H9 (cell line): Measurements from ENCODE around the gene B4GALT1. TPM values are rescaled to one million over a fixed set of nuclear protein-coding genes. Genes with fewer than 3 reads are reported as not detected.

ENCODE experiments used
- DNase-seq: peaks from one replicate; pipeline ENCODE4 v3.0.0-alpha.2; 2017
- H2AFZ ChIP-seq: one replicate; pipeline ENCODE4 v1.6.1; 2013; ENCODE audit warnings: mild to moderate bottlenecking, low read length, control low read depth, moderate library complexity
- H2AK5ac ChIP-seq: 2 replicates; pipeline ENCODE4 v1.6.1; 2013; ENCODE audit warnings: low read length, control low read depth, mixed read lengths; ENCODE audit not compliant: insufficient read length
- H2BK120ac ChIP-seq: one replicate; pipeline ENCODE4 v1.6.1; 2013; ENCODE audit warnings: low read depth, mild to moderate bottlenecking, low read length, control low read depth, inconsistent platforms; ENCODE audit not compliant: poor library complexity, severe bottlenecking
- H2BK12ac ChIP-seq: 2 replicates; pipeline ENCODE4 v1.6.1; 2013; ENCODE audit warnings: low read length, control low read depth, mixed read lengths, low read depth; ENCODE audit not compliant: insufficient read length
- H2BK15ac ChIP-seq: 2 replicates; pipeline ENCODE4 v1.6.1; 2013; ENCODE audit warnings: low read depth, low read length, control low read depth
- H2BK20ac ChIP-seq: one replicate; pipeline ENCODE4 v1.6.1; 2013; ENCODE audit warnings: low read depth, mild to moderate bottlenecking, low read length, control low read depth, inconsistent platforms; ENCODE audit not compliant: poor library complexity, severe bottlenecking
- H2BK5ac ChIP-seq: 2 replicates; pipeline ENCODE4 v1.6.1; 2013; ENCODE audit warnings: low read length, control low read depth, mixed read lengths; ENCODE audit not compliant: insufficient read length
- H3K14ac ChIP-seq: 2 replicates; pipeline ENCODE4 v1.6.1; 2013; ENCODE audit warnings: low read length, control low read depth; ENCODE audit not compliant: insufficient read depth
- H3K18ac ChIP-seq: 2 replicates; pipeline ENCODE4 v1.6.1; 2013; ENCODE audit warnings: low read depth, mild to moderate bottlenecking, mixed read lengths, low read length, control low read depth; ENCODE audit not compliant: insufficient read length
- H3K23ac ChIP-seq: 2 replicates; pipeline ENCODE4 v1.6.1; 2013; ENCODE audit warnings: low read length, control low read depth, mixed read lengths, low read depth; ENCODE audit not compliant: insufficient read length
- H3K23me2 ChIP-seq: 2 replicates; pipeline ENCODE4 v1.6.1; 2013; ENCODE audit warnings: low read depth, mild to moderate bottlenecking, mixed read lengths, low read length, control low read depth; ENCODE audit not compliant: insufficient read length, poor library complexity, severe bottlenecking
- H3K27ac ChIP-seq: 2 replicates; pipeline ENCODE4 v1.5.1; 2013; ENCODE audit warnings: low read length, control low read depth, mixed read lengths, low read depth; ENCODE audit not compliant: insufficient read length
- H3K27me3 ChIP-seq: 2 replicates; pipeline ENCODE4 v1.6.1; 2013; ENCODE audit warnings: low read length, control low read depth, inconsistent platforms; ENCODE audit not compliant: insufficient read depth
- H3K4ac ChIP-seq: 2 replicates; pipeline ENCODE4 v1.6.1; 2013; ENCODE audit warnings: low read depth, mild to moderate bottlenecking, control low read depth, inconsistent platforms, low read length, moderate library complexity
- H3K4me1 ChIP-seq: 2 replicates; pipeline ENCODE4 v1.6.1; 2013; ENCODE audit warnings: low read length, control low read depth, inconsistent platforms; ENCODE audit not compliant: insufficient read depth
- H3K4me2 ChIP-seq: 2 replicates; pipeline ENCODE4 v1.6.1; 2013; ENCODE audit warnings: low read length, control low read depth, mixed read lengths; ENCODE audit not compliant: insufficient read length, insufficient read depth
- H3K56ac ChIP-seq: 2 replicates; pipeline ENCODE4 v1.6.1; 2013; ENCODE audit warnings: low read depth, mild to moderate bottlenecking, mixed read lengths, low read length, control low read depth; ENCODE audit not compliant: insufficient read length
- H3K79me1 ChIP-seq: 2 replicates; pipeline ENCODE4 v1.6.1; 2013; ENCODE audit warnings: low read depth, mild to moderate bottlenecking, moderate library complexity, low read length, control low read depth, inconsistent platforms; ENCODE audit not compliant: insufficient read depth, poor library complexity, severe bottlenecking
- H3K79me2 ChIP-seq: 2 replicates; pipeline ENCODE4 v1.6.1; 2013; ENCODE audit warnings: low read length, control low read depth, inconsistent platforms; ENCODE audit not compliant: insufficient read depth
- H3K9ac ChIP-seq: 2 replicates; pipeline ENCODE4 v1.6.1; 2013; ENCODE audit warnings: low read length, control low read depth, mixed read lengths; ENCODE audit not compliant: insufficient read length; ENCODE audit errors: extremely low read depth
- H3K9me3 ChIP-seq: one replicate; pipeline ENCODE4 v1.6.1; 2013; ENCODE audit warnings: low read depth, low read length, inconsistent platforms; ENCODE audit not compliant: control insufficient read depth
- H3T11ph ChIP-seq: one replicate; pipeline ENCODE4 v1.6.1; 2013; ENCODE audit warnings: mild to moderate bottlenecking, low read length, control low read depth, inconsistent platforms
- H4K20me1 ChIP-seq: one replicate; pipeline ENCODE4 v1.6.1; 2013; ENCODE audit not compliant: control insufficient read depth, insufficient read length, insufficient read depth
- H4K5ac ChIP-seq: 2 replicates; pipeline ENCODE4 v1.6.1; 2013; ENCODE audit warnings: low read depth, mild to moderate bottlenecking, mixed read lengths, low read length, control low read depth; ENCODE audit not compliant: insufficient read length
- H4K8ac ChIP-seq: replicated peaks from 2 replicates; pipeline ENCODE4 v1.6.1; 2013; ENCODE audit warnings: low read length, control low read depth, mixed read lengths, low read depth; ENCODE audit not compliant: insufficient read length
- H4K91ac ChIP-seq: 2 replicates; pipeline ENCODE4 v1.6.1; 2013; ENCODE audit warnings: low read depth, mild to moderate bottlenecking, moderate library complexity, mixed read lengths, low read length, control low read depth; ENCODE audit not compliant: insufficient read length
- H3K27ac Mint-ChIP-seq, 3 experiments: 2 replicates in 2 of 3; 3 replicates in 1 of 3; pipeline ENCODE4 v1.8.0; 2020 to 2021; ENCODE audit warnings: mixed read lengths in 3 of 3, mild to moderate bottlenecking in 1 of 3, moderate library complexity in 1 of 3
- H3K27me3 Mint-ChIP-seq: 2 replicates; pipeline ENCODE4 v1.8.0; 2021; ENCODE audit warnings: low read depth, mild to moderate bottlenecking, moderate library complexity, mixed read lengths
- H3K36me3 Mint-ChIP-seq, 3 experiments: 2 replicates in 2 of 3; 3 replicates in 1 of 3; pipeline ENCODE4 v1.8.0; 2020 to 2021; ENCODE audit warnings: low read depth in 3 of 3, mixed read lengths in 3 of 3; ENCODE audit not compliant: insufficient read depth in 1 of 3
- H3K4me1 Mint-ChIP-seq, 2 experiments: 2 replicates each; pipeline ENCODE4 v1.8.0; 2020; ENCODE audit warnings: mixed read lengths in 2 of 2
- H3K4me3 Mint-ChIP-seq, 2 experiments: 2 replicates in 1 of 2; 3 replicates in 1 of 2; pipeline ENCODE4 v1.8.0; 2020 to 2021; ENCODE audit warnings: mild to moderate bottlenecking in 2 of 2, mixed read lengths in 2 of 2, moderate library complexity in 1 of 2
- H3K9me3 Mint-ChIP-seq, 2 experiments: 2 replicates in 1 of 2; 3 replicates in 1 of 2; pipeline ENCODE4 v1.8.0; 2020; ENCODE audit warnings: mild to moderate bottlenecking in 2 of 2, mixed read lengths in 2 of 2, moderate library complexity in 1 of 2
- WGBS: extraction: QIAGEN DNeasy Blood & Tissue Kit; methylation state at CpG from one replicate; pipeline ENCODE4 v1.1.7; 2013; ENCODE audit warnings: missing lambda C conversion rate, low lambda C conversion rate, mixed read lengths; ENCODE audit not compliant: insufficient read length; ENCODE audit errors: extremely low coverage; 5-methylcytosine and 5-hydroxymethylcytosine counted together
- total RNA-seq: library from RNA; stranded (reverse); gene quantifications from 2 replicates; pipeline ENCODE4 v1.2.1, GENCODE V29; 2021
- TF ChIP-seq, protein P1 (sequence below): fragments of 200-600 bp; sonication (generic); conservative IDR thresholded peaks from 3 replicates; pipeline ENCODE4 v1.8.0; 2021; ENCODE audit warnings: antibody characterized with exemption, mild to moderate bottlenecking

B4GALT1 gene
- total RNA-seq, 1 experiment from 2014 or later = 15.3 TPM

DNA sequence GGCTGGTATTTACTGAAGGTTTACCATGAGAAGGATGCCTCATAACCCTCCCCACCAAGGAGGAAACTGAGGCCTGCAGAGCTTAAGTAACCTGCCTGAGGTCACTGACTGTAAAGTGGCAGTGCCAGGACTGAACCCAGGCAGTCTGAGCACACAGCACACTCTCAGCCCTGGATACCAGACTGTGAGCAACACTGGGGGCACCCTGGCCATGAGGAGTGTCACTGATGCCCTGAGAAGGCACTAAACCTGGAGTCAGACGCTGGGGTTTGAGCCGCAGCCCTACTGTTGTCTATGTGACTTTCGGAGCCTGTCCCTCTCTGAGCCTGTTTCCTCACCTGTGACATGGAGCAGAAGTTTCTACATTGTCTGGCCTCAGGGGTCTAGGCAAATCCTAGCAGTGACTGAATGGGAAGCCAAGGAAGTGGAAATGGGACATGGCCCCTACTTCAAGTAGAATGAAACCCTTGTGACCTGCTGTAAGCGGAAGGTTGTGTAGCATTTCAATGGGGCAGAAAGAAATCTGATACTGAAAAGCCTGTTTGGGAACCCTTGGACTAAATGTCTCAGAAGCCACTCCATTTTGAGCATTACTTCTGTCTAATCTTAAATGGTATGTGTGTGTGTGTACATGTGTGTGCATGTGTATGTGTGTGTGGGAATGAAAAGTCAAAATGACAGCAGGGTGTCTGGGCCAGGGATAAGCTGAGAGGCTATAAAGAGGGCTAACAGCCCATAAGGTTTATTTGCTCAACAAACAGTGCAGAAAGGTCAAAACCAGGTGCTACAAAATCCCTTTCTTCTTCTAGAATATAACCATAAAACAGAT lies 36.0 kb downstream of the B4GALT1 start:
- no peak overlapping the region; the same call in 1 of the 2 replicates for H3K14ac ChIP-seq
- no peak overlapping the region for H3T11ph ChIP-seq
- H3K4ac ChIP-seq = no peak overlapping the region
- H4K91ac ChIP-seq = no peak overlapping the region
- TF ChIP-seq, protein P1, sequence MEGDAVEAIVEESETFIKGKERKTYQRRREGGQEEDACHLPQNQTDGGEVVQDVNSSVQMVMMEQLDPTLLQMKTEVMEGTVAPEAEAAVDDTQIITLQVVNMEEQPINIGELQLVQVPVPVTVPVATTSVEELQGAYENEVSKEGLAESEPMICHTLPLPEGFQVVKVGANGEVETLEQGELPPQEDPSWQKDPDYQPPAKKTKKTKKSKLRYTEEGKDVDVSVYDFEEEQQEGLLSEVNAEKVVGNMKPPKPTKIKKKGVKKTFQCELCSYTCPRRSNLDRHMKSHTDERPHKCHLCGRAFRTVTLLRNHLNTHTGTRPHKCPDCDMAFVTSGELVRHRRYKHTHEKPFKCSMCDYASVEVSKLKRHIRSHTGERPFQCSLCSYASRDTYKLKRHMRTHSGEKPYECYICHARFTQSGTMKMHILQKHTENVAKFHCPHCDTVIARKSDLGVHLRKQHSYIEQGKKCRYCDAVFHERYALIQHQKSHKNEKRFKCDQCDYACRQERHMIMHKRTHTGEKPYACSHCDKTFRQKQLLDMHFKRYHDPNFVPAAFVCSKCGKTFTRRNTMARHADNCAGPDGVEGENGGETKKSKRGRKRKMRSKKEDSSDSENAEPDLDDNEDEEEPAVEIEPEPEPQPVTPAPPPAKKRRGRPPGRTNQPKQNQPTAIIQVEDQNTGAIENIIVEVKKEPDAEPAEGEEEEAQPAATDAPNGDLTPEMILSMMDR = no peak
- no peak overlapping the region for H3K4me3 Mint-ChIP-seq
- H4K8ac ChIP-seq = no peak overlapping the region
- H4K5ac ChIP-seq = no peak overlapping the region
- no peak overlapping the region for H3K9ac ChIP-seq
- no peak overlapping the region for H3K27ac ChIP-seq
- no peaks in the 10 kb centered on the region for H3K23me2 ChIP-seq
- H3K27me3 Mint-ChIP-seq = no peaks in the 10 kb centered on the region; the same call in 1 of the 2 replicates
- no peaks in the 10 kb centered on the region for H3K27me3 ChIP-seq
- H2BK5ac ChIP-seq = no peak overlapping the region
- no peak overlapping the region for H3K4me2 ChIP-seq
- no peaks in the 10 kb centered on the region for H3K79me2 ChIP-seq
- H3K79me1 ChIP-seq = no peaks in the 10 kb centered on the region
- no peaks in the 10 kb centered on the region for H3K9me3 ChIP-seq
- no peak overlapping the region for H2BK12ac ChIP-seq
- DNase-seq = no peak
- no peak overlapping the region for H3K23ac ChIP-seq
- H3K4me1 Mint-ChIP-seq = peaks cover 0 to 5% of the 10 kb centered on the region in 2 experiments; a peak in 2 of 4 replicates
- no peaks in the 10 kb centered on the region for H3K9me3 Mint-ChIP-seq
- no peak overlapping the region for H2BK120ac ChIP-seq
- H2BK15ac ChIP-seq = no peak overlapping the region
- WGBS = no CpG with 5 or more reads among the region's 4 CpGs
- H3K36me3 Mint-ChIP-seq = peaks cover 11 to 18% (median 15%) of the 10 kb centered on the region in 3 experiments; a peak in 6 of 7 replicates
- H2AFZ ChIP-seq = no peak overlapping the region
- H3K4me1 ChIP-seq = no peaks in the 10 kb centered on the region
- H2AK5ac ChIP-seq = no peak overlapping the region
- no peak overlapping the region for H3K56ac ChIP-seq
- H3K27ac Mint-ChIP-seq = no peak overlapping the region
- H2BK20ac ChIP-seq = no peak overlapping the region
- H4K20me1 ChIP-seq = no peaks in the 10 kb centered on the region
- no peak overlapping the region for H3K18ac ChIP-seq
